ENCODE measurements around the gene SHROOM3.

SHROOM3 gene

GRCh38 chr4:76694056-76694455 lies 259.0 kb downstream of the SHROOM3 start:
- no peak overlapping the region for H3K23ac ChIP-seq (ENCODE audit: low read length in 2 of 2)
- peak; percentile 17 for DNase-seq
- no peak overlapping the region for H2BK5ac ChIP-seq (ENCODE audit: low read depth, low read length, poor library complexity, severe bottlenecking)
- H4K91ac ChIP-seq (ENCODE audit: low read length): no peak overlapping the region
- H3K4ac ChIP-seq (ENCODE audit: low read depth in 1 of 2, low read length in 2 of 2): no peak overlapping the region
- no peak overlapping the region for H3K4me2 ChIP-seq (ENCODE audit: low read length, poor library complexity, severe bottlenecking)
- H3K27me3 ChIP-seq (ENCODE audit: control insufficient read depth in 1 of 2, insufficient read depth in 1 of 2, low read length in 2 of 2): no peaks in the 10 kb centered on the region
- no peak overlapping the region for H3K14ac ChIP-seq (ENCODE audit: low read length in 2 of 2)
- no peak overlapping the region for H4K8ac ChIP-seq (ENCODE audit: low read length)
- peaks cover 9% of the 10 kb centered on the region for H3K4me1 ChIP-seq (ENCODE audit: control insufficient read depth, insufficient read depth, low read depth, low read length)
- 33% methylated on average over 1 of the region's 1 CpG for WGBS
- H3K9me3 ChIP-seq (ENCODE audit: control insufficient read depth, low read length): no peaks in the 10 kb centered on the region
- H3K4me3 ChIP-seq (ENCODE audit: insufficient read depth in 1 of 2, low read depth in 1 of 2, low read length in 2 of 2): no peak overlapping the region
- H3K18ac ChIP-seq (ENCODE audit: low read depth in 1 of 2, low read length in 2 of 2): no peak overlapping the region
- no peak overlapping the region for H2BK120ac ChIP-seq (ENCODE audit: low read depth, low read length)
- no peak overlapping the region for H2AFZ ChIP-seq (ENCODE audit: low read depth, low read length)
- no peak overlapping the region for H2BK15ac ChIP-seq (ENCODE audit: low read depth, poor library complexity, severe bottlenecking)
- no peak overlapping the region for H2AK5ac ChIP-seq (ENCODE audit: low read length, severe bottlenecking)
- H2BK12ac ChIP-seq (ENCODE audit: low read length in 2 of 2): no peak overlapping the region
- H3K36me3 ChIP-seq (ENCODE audit: control insufficient read depth in 1 of 2, insufficient read depth in 2 of 2, low read depth in 1 of 2, low read length in 2 of 2): no peaks in the 10 kb centered on the region
- peaks cover 31% of the 10 kb centered on the region for H3K79me1 ChIP-seq (replicated peaks; ENCODE audit: low read length, poor library complexity, severe bottlenecking)
- no peak overlapping the region for H3K9ac ChIP-seq (ENCODE audit: low read length)
- no peak overlapping the region for H3K27ac ChIP-seq (ENCODE audit: low read length, poor library complexity, severe bottlenecking)

- Histone ChIP-seq H3K4me3 (ENCODE audit: insufficient read depth in 1 of 2, low read depth in 1 of 2, low read length in 2 of 2) (no peak overlapping the region), H3K18ac (ENCODE audit: low read depth in 1 of 2, low read length in 2 of 2) (peak overlapping the region in 1 of 2 experiments; percentile 61), H2AK5ac (ENCODE audit: low read length, severe bottlenecking) (peak overlapping the region; percentile 47), H3K9ac (ENCODE audit: low read length) (no peak overlapping the region), H3K4me2 (ENCODE audit: low read length, poor library complexity, severe bottlenecking) (peak overlapping the region; percentile 14), H3K27ac (ENCODE audit: low read length, poor library complexity, severe bottlenecking) (no peak overlapping the region), H2BK120ac (ENCODE audit: low read depth, low read length) (no peak overlapping the region), H3K23ac (ENCODE audit: low read length in 2 of 2) (no peak overlapping the region), H2BK12ac (ENCODE audit: low read length in 2 of 2) (peak overlapping the region in 1 of 2 experiments; percentile 3), H2BK5ac (ENCODE audit: low read depth, low read length, poor library complexity, severe bottlenecking) (no peak overlapping the region), H4K91ac (ENCODE audit: low read length) (peak overlapping the region; percentile 54), H3K36me3 (ENCODE audit: control insufficient read depth in 1 of 2, insufficient read depth in 2 of 2, low read depth in 1 of 2, low read length in 2 of 2) (no peaks in the 10 kb centered on the region), H3K79me1 (replicated peaks; ENCODE audit: low read length, poor library complexity, severe bottlenecking) (peaks cover 33% of the 10 kb centered on the region), H3K4ac (ENCODE audit: low read depth in 1 of 2, low read length in 2 of 2) (no peak overlapping the region), H2AFZ (ENCODE audit: low read depth, low read length) (no peak overlapping the region), H3K9me3 (ENCODE audit: control insufficient read depth, low read length) (no peaks in the 10 kb centered on the region), H3K14ac (ENCODE audit: low read length in 2 of 2) (peak overlapping the region in 1 of 2 experiments; percentile 44), H4K8ac (ENCODE audit: low read length) (no peak overlapping the region), H3K4me1 (ENCODE audit: control insufficient read depth, insufficient read depth, low read depth, low read length) (peaks cover 9% of the 10 kb centered on the region), H3K27me3 (ENCODE audit: control insufficient read depth in 1 of 2, insufficient read depth in 1 of 2, low read length in 2 of 2) (no peaks in the 10 kb centered on the region), H2BK15ac (ENCODE audit: low read depth, poor library complexity, severe bottlenecking) (no peak overlapping the region)
- peak; percentile 38 for DNase-seq
- WGBS: 53% methylated on average over 5 of the region's 7 CpGs
These were observed 261.1 kb downstream of the SHROOM3 start for GRCh38 chr4:76696109-76696508.

GRCh38 chr4:76697129-76697803 lies 262.2 kb downstream of the SHROOM3 start:
- Histone ChIP-seq H3K14ac (ENCODE audit: low read length in 2 of 2) (no peak overlapping the region), H2AK5ac (ENCODE audit: low read length, severe bottlenecking) (no peak overlapping the region), H3K23ac (ENCODE audit: low read length in 2 of 2) (no peak overlapping the region), H2BK5ac (ENCODE audit: low read depth, low read length, poor library complexity, severe bottlenecking) (no peak overlapping the region), H3K27ac (ENCODE audit: low read length, poor library complexity, severe bottlenecking) (no peak overlapping the region), H3K36me3 (ENCODE audit: control insufficient read depth in 1 of 2, insufficient read depth in 2 of 2, low read depth in 1 of 2, low read length in 2 of 2) (no peaks in the 10 kb centered on the region), H2BK15ac (ENCODE audit: low read depth, poor library complexity, severe bottlenecking) (no peak overlapping the region), H3K4me1 (ENCODE audit: control insufficient read depth, insufficient read depth, low read depth, low read length) (peaks cover 7% of the 10 kb centered on the region), H3K4me3 (ENCODE audit: insufficient read depth in 1 of 2, low read depth in 1 of 2, low read length in 2 of 2) (no peak overlapping the region), H3K9ac (ENCODE audit: low read length) (no peak overlapping the region), H2AFZ (ENCODE audit: low read depth, low read length) (no peak overlapping the region), H3K4ac (ENCODE audit: low read depth in 1 of 2, low read length in 2 of 2) (no peak overlapping the region), H2BK12ac (ENCODE audit: low read length in 2 of 2) (no peak overlapping the region), H3K27me3 (ENCODE audit: control insufficient read depth in 1 of 2, insufficient read depth in 1 of 2, low read length in 2 of 2) (no peaks in the 10 kb centered on the region), H2BK120ac (ENCODE audit: low read depth, low read length) (no peak overlapping the region), H3K79me1 (replicated peaks; ENCODE audit: low read length, poor library complexity, severe bottlenecking) (peaks cover 33% of the 10 kb centered on the region), H4K91ac (ENCODE audit: low read length) (no peak overlapping the region), H4K8ac (ENCODE audit: low read length) (no peak overlapping the region), H3K18ac (ENCODE audit: low read depth in 1 of 2, low read length in 2 of 2) (no peak overlapping the region), H3K4me2 (ENCODE audit: low read length, poor library complexity, severe bottlenecking) (no peak overlapping the region), H3K9me3 (ENCODE audit: control insufficient read depth, low read length) (no peaks in the 10 kb centered on the region)
- DNase-seq: no peak
- 95% methylated on average over 2 of the region's 3 CpGs for WGBS

- 100% methylated on average over 1 of the region's 1 CpG for WGBS
- peaks cover 7% of the 10 kb centered on the region for H3K4me1 ChIP-seq (ENCODE audit: control insufficient read depth, insufficient read depth, low read depth, low read length)
These were observed 263.1 kb downstream of the SHROOM3 start for GRCh38 chr4:76698141-76698540.

More at GRCh38 chr4:76698141-76698540, 263.1 kb downstream of the SHROOM3 start:
- Histone ChIP-seq H3K27ac (ENCODE audit: low read length, poor library complexity, severe bottlenecking) (no peak overlapping the region), H2BK15ac (ENCODE audit: low read depth, poor library complexity, severe bottlenecking) (no peak overlapping the region), H3K4ac (ENCODE audit: low read depth in 1 of 2, low read length in 2 of 2) (no peak overlapping the region), H3K36me3 (ENCODE audit: control insufficient read depth in 1 of 2, insufficient read depth in 2 of 2, low read depth in 1 of 2, low read length in 2 of 2) (no peaks in the 10 kb centered on the region), H3K4me2 (ENCODE audit: low read length, poor library complexity, severe bottlenecking) (no peak overlapping the region), H3K4me3 (ENCODE audit: insufficient read depth in 1 of 2, low read depth in 1 of 2, low read length in 2 of 2) (no peak overlapping the region), H3K18ac (ENCODE audit: low read depth in 1 of 2, low read length in 2 of 2) (no peak overlapping the region), H4K8ac (ENCODE audit: low read length) (no peak overlapping the region), H3K14ac (ENCODE audit: low read length in 2 of 2) (no peak overlapping the region), H3K79me1 (replicated peaks; ENCODE audit: low read length, poor library complexity, severe bottlenecking) (peaks cover 35% of the 10 kb centered on the region), H2AK5ac (ENCODE audit: low read length, severe bottlenecking) (no peak overlapping the region), H3K23ac (ENCODE audit: low read length in 2 of 2) (no peak overlapping the region), H2BK12ac (ENCODE audit: low read length in 2 of 2) (no peak overlapping the region), H2BK5ac (ENCODE audit: low read depth, low read length, poor library complexity, severe bottlenecking) (no peak overlapping the region), H4K91ac (ENCODE audit: low read length) (no peak overlapping the region), H2AFZ (ENCODE audit: low read depth, low read length) (no peak overlapping the region), H3K9ac (ENCODE audit: low read length) (no peak overlapping the region), H3K9me3 (ENCODE audit: control insufficient read depth, low read length) (no peaks in the 10 kb centered on the region), H2BK120ac (ENCODE audit: low read depth, low read length) (no peak overlapping the region), H3K27me3 (ENCODE audit: control insufficient read depth in 1 of 2, insufficient read depth in 1 of 2, low read length in 2 of 2) (no peaks in the 10 kb centered on the region)
- DNase-seq: no peak
